ENCODE results near the gene HLA-DMA.

Gene HLA-DMA

DNA sequence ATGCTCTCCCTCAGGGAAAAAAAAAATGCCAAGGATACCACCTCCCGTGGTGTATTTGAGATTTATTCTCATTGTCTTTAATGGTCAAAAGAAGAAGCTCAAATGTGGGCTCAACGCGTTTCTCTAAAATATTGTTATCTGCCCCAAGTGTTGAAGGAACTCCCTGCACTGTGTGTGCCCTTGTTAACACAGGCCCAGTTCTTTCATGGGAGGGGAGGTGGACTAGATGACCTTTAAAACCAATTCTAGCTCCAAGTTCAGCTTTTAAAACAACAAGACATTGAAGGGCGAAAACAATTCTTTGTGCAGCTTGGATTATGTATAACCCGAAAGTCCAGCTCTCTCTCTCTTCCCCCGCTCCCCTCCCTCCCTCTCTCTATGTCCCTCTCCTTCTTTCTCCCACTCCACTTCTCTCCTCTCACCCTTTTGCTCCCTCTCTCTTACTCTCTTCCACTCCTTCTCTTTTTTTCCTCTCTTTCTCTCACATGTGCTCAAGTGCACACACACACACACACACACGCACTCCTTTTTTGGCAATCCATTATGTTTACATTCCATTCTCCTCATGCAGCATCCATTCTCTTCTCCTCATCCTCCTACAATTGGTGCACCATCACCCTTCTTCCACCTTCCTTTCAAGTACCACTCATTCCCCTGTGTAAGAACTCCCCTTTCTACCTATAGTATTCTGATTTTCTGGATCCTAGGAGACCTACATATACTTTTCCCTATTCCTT lies 20.6 kb downstream of the HLA-DMA start:
- DNase-seq (ENCODE audit: low spot score), result no peak

DNA sequence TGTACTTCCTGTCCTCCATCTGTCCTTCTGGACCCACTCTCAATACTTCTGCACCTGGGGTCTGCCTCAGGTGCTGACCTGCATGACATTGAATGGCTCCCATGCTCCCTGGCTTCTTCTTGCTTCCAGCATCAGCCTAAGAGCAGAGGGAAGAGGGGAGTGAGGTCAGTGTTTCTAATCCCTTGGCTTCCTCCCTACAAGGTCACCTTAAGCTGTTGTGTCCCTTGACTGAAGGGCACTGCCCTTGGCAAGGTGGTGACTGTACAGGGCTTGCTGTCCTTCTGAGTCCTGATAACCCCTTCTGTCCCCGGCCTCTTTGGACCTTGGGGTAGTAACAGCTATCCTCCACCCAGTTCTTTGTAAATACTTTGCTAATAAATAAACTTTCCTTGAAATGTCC lies 21.7 kb downstream of the HLA-DMA start:
- no peak for DNase-seq (ENCODE audit: low spot score)

GRCh38 chr6:32922083-32922482 lies 30.8 kb downstream of the HLA-DMA start:
- no peak for DNase-seq (ENCODE audit: low spot score)

- no peak for DNase-seq (ENCODE audit: low spot score)
Observed at GRCh38 chr6:32920715-32921114, 32.2 kb downstream of the HLA-DMA start.

GRCh38 chr6:32912951-32913350 lies 39.9 kb downstream of the HLA-DMA start:
- no peak for DNase-seq (ENCODE audit: low spot score)

- no peak for DNase-seq (ENCODE audit: low spot score)
Observed at GRCh38 chr6:32908897-32909296, 44.0 kb downstream of the HLA-DMA start.

- no peak for DNase-seq (ENCODE audit: low spot score)
Observed at GRCh38 chr6:32906539-32906938, 46.4 kb downstream of the HLA-DMA start.

DNA sequence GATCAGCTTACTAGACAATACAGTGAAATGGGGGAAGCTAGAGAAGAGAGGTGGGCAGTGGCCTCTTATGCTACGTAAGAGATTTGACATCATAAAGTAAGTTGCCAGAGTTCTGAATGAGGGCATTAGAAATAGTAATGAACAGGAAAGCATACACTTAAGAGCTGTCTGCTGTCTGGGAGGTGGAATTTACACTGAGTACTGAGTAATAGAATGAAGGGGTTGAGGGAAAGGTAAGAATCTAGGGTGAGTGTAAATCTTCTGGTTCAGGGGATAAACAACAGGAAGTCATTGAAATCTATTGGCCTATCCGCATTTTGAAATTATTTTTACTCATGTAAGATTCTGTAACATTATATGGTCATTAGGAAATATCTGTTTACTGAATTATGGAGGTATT lies 47.8 kb downstream of the HLA-DMA start:
- DNase-seq (ENCODE audit: low spot score), result no peak

- no peak for DNase-seq (ENCODE audit: low spot score)
Observed at GRCh38 chr6:32903952-32904351, 48.9 kb downstream of the HLA-DMA start.

Data from HuH-7 (cell line).